ENCODE results near the gene CD200R1L. TPM values are rescaled to one million over a fixed set of nuclear protein-coding genes. Genes with fewer than 3 reads are reported as not detected.

The CD200R1L gene
- total RNA-seq, 4 donors from 2014 or later, result not detected

- WGBS, result 78% methylated on average over 3 of the region's 3 CpGs
- no peak for DNase-seq (ENCODE audit: low spot score in 2 of 2)
- no peak overlapping the region for H3K27ac ChIP-seq
- no peaks in the 10 kb centered on the region for H3K36me3 ChIP-seq
- no peak overlapping the region for H3K4me3 ChIP-seq
- no peaks in the 10 kb centered on the region for H3K27me3 ChIP-seq
- H3K9me3 ChIP-seq, result no peaks in the 10 kb centered on the region
- H3K4me1 ChIP-seq, result no peaks in the 10 kb centered on the region
- TF ChIP-seq POLR2AphosphoS5 (IDR thresholded peaks at IDR 0.05) (no peak), POLR2A (IDR thresholded peaks at IDR 0.05) (no peak), EP300 (IDR thresholded peaks at IDR 0.05) (no peak), CTCF (IDR thresholded peaks at IDR 0.05) (no peak)
Observed at GRCh38 chr3:112789787-112790186, 56.9 kb downstream of the CD200R1L start.

- H3K4me3 ChIP-seq, result no peak overlapping the region
- WGBS, result 72% methylated on average over 3 of the region's 3 CpGs
- no peak for DNase-seq (ENCODE audit: low spot score in 2 of 2)
- no peaks in the 10 kb centered on the region for H3K36me3 ChIP-seq
- no peaks in the 10 kb centered on the region for H3K9me3 ChIP-seq
- no peak overlapping the region for H3K27ac ChIP-seq
- TF ChIP-seq EP300 (IDR thresholded peaks at IDR 0.05), result no peak
- TF ChIP-seq POLR2AphosphoS5 (IDR thresholded peaks at IDR 0.05), result no peak
- no peak for TF ChIP-seq POLR2A (IDR thresholded peaks at IDR 0.05)
- no peak for TF ChIP-seq CTCF (IDR thresholded peaks at IDR 0.05)
- H3K27me3 ChIP-seq, result no peaks in the 10 kb centered on the region
- H3K4me1 ChIP-seq, result no peaks in the 10 kb centered on the region
Observed at GRCh38 chr3:112786881-112787579, 59.6 kb downstream of the CD200R1L start.

GRCh38 chr3:112786002-112786590 is 60.6 kb downstream of the CD200R1L start:
- H3K36me3 ChIP-seq, result no peaks in the 10 kb centered on the region
- peaks cover 2% of the 10 kb centered on the region for H3K4me1 ChIP-seq
- WGBS, result 37% methylated on average over 2 of the region's 2 CpGs
- TF ChIP-seq EP300 (IDR thresholded peaks at IDR 0.05), result no peak
- TF ChIP-seq POLR2AphosphoS5 (IDR thresholded peaks at IDR 0.05), result no peak
- no peak for TF ChIP-seq CTCF (IDR thresholded peaks at IDR 0.05)
- no peaks in the 10 kb centered on the region for H3K27me3 ChIP-seq
- DNase-seq (ENCODE audit: low spot score in 2 of 2), result no peak
- no peaks in the 10 kb centered on the region for H3K9me3 ChIP-seq
- no peak overlapping the region for H3K27ac ChIP-seq
- H3K4me3 ChIP-seq, result no peak overlapping the region

GRCh38 chr3:112785321-112786001 is 61.2 kb downstream of the CD200R1L start:
- H3K27ac ChIP-seq, result no peak overlapping the region
- DNase-seq (ENCODE audit: low spot score in 2 of 2), result no peak
- peaks cover 8% of the 10 kb centered on the region for H3K4me1 ChIP-seq
- no peaks in the 10 kb centered on the region for H3K36me3 ChIP-seq
- TF ChIP-seq POLR2AphosphoS5 (IDR thresholded peaks at IDR 0.05), result no peak
- TF ChIP-seq POLR2A (IDR thresholded peaks at IDR 0.05), result no peak
- TF ChIP-seq CTCF (IDR thresholded peaks at IDR 0.05), result no peak
- TF ChIP-seq EP300 (IDR thresholded peaks at IDR 0.05), result no peak
- no peaks in the 10 kb centered on the region for H3K27me3 ChIP-seq
- 68% methylated on average over 9 of the region's 9 CpGs for WGBS
- H3K4me3 ChIP-seq, result no peak overlapping the region
- no peaks in the 10 kb centered on the region for H3K9me3 ChIP-seq

GRCh38 chr3:112782491-112782890 is 64.2 kb downstream of the CD200R1L start:
- no peak for TF ChIP-seq EP300 (IDR thresholded peaks at IDR 0.05)
- no peak for TF ChIP-seq POLR2A (IDR thresholded peaks at IDR 0.05)
- no peak for TF ChIP-seq CTCF (IDR thresholded peaks at IDR 0.05)
- TF ChIP-seq POLR2AphosphoS5 (IDR thresholded peaks at IDR 0.05), result no peak
- H3K27me3 ChIP-seq, result no peaks in the 10 kb centered on the region
- no peaks in the 10 kb centered on the region for H3K9me3 ChIP-seq
- DNase-seq (ENCODE audit: low spot score in 2 of 2), result no peak
- H3K27ac ChIP-seq, result no peak overlapping the region
- H3K4me1 ChIP-seq, result peaks cover 37% of the 10 kb centered on the region
- WGBS, result 49% methylated on average over 2 of the region's 2 CpGs
- H3K36me3 ChIP-seq, result no peaks in the 10 kb centered on the region
- no peak overlapping the region for H3K4me3 ChIP-seq
